GM19452 (cell line): ENCODE results near the gene MSRB1.
"Not testable (repeated sequence)": the region's sequence is repeated elsewhere in the genome, so short reads cannot be mapped to it uniquely, and the experiment has no call there.

Source experiments
- ATAC-seq: cut with Tn5 transposase; IDR thresholded peaks from one replicate; pipeline ENCODE4 v1.9.1; 2021; ENCODE audit not compliant: unreplicated experiment

Gene MSRB1

DNA sequence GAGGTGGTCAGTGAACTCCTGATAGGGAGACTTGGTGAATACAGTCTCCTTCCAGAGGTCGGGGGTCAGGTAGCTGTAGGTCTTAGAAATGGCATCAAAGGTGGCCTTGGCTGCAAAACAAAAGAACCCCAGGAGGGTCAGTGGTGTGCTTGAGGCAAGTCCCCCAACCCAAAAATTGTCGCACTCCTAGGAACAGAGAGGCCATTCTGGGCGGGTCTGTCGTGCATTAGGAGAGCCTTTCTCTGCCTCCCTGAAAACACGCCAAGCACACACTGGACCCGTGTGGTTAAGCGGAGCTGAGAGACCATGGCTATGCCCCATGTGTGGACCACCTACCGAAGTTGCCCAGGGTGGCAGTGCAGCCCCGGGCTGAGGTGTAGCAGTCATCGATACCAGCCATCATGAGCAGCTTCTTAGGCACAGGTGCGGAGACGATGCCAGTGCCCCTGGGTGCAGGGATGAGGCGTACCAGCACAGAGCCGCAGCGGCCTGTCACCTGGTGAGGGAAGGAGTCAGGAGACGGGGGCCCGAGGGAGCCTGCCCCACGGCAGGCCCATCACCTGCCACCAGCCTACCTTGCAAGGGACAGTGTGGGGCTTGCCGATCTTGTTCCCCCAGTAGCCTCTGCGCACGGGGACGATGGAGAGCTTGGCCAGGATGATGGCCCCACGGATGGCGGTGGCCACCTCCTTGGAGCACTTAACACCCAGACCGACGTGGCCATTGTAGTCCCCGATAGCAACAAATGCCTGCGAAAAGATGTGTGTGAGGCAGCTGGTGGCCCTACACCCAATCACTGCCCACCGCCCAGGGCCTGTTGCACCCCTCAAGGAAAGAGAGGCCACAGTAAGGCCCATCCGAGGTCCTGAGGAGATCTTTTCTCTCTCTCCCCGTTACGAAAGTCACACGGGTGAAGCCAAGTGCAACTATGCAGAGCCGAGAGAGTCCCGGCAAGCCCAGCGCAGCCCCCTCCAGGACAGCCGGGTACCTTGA is 19.5 kb upstream of the MSRB1 start:
- ATAC-seq, result not testable (repeated sequence)

DNA sequence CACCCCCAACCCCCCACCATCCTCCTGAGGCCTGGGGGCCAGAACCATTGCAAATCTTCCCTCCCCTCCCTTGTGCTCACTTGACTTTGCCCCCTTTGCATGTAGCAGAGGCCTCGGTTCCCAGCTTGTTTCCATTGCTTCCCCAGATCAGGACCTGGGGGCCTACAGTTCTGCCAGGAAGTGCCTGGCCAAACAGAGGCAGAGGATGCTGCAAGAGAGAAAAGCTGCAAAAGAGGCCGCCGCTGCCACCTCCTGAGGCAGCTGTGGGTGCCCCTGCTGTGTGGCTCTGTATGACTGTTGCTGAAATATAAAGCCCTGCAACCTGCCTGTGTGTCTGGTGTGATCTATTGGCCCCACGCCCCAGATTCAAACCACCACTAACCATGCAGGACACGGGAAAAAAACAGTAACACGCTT is 18.7 kb upstream of the MSRB1 start:
- ATAC-seq, result no peak

DNA sequence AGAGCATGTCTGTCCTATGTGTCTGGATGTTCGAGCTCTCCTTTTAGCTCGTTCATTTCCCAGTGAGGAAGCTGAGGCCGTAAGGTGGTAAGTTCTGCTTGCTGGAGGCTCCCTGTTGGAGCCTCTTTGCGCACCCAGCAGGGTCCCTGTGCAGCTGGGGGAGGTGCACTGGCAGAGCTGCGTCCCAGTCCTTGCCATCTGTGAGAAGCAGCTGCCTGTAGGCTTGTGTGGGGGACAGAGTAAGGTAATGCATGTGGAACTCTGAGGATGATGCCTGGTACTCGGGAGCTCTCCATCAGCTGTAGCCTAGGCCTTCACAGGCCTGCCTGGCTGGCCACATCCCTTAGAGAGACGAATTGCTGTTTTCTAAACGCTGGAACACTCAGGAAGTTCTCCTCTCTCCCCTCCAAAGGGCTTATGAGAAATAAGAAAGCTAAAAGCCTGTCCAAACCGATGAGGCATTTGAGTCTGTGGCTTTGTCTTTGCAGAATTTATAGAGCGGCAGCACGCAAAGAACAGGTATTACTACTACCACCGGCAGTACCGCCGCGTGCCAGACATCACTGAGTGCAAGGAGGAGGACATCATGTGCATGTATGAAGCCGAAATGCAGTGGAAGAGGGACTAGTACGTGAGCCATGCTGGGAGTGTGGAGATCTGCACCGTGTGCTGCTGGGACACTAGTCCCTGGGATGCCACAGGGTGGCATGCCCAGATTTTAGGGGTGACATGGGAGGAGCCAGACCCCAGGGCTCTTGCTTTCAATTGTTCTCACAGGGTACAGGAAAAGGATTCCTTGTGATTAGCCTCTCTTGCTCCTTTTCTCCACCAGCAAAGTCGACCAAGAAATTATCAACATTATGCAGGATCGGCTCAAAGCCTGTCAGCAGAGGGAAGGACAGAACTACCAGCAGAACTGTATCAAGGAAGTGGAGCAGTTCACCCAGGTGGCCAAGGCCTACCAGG is 17.9 kb upstream of the MSRB1 start:
- no peak for ATAC-seq

DNA sequence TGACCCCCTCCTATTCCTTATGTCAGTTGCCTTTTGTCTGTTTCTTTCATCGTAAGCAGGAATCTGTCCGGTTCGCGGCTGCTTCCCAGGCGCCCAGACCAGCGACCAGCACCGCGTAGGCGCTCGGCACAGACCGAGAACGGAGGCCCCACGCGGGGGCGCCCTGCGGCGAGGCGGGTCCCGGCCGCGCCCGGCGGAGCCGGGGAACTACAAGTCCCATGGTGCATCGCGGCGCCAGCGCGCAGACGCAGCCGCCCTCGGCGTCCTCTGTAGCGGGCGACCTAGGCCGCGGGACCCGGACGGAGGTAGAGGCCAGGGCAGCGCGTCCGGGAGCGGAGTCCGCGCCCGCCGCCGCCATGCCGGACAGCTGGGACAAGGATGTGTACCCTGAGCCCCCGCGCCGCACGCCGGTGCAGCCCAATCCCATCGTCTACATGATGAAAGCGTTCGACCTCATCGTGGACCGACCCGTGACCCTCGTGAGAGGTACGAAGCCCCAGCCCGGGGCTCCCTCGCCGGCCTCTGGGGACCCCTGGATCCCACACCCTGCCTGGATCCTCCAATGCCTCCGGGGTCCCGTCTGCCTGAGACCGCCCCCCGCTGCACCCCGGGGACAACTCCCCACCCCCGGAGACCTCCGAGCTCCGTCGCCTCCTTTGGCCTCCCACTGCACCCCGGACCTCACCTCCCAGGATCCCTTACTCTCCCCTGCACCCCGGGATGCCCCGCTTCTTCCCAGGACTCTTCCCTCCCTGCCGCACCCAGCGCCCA is 16.5 kb upstream of the MSRB1 start, which contains the start of gene NDUFB10:
NDUFB10 (plus strand) TSS at position 270 of the 771 bp plus-strand sequence; CDS start at position 357, 87 bp downstream.
- peak; percentile 71 for ATAC-seq

DNA sequence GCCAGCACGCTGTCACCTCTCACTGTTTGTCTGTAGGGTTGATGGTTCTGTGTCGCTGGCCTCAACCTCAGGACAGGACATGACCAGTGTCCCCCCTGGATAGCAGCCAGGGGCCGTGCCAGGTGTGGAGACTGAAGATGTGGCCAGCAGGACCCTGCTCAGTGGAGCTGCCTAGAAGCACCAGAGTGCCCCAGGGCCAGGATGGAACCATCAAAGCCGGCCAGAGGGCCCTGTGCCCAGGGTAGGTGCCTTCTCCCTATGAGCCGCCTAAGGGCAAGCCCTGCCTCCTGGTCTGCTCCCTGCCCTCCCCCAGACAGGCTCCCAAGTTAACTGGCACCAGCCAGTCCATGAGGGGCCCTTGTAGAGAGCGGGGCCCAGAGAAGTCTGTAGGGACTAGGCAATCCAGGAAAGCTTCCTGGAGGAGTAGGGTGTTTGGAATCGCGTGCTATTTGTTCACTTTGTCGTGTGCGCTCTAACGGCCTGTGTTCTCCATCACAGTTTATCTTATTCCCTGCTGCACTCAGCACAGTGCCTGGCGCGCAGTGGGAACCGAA is 15.8 kb upstream of the MSRB1 start:
- ATAC-seq, result peak; percentile 14

DNA sequence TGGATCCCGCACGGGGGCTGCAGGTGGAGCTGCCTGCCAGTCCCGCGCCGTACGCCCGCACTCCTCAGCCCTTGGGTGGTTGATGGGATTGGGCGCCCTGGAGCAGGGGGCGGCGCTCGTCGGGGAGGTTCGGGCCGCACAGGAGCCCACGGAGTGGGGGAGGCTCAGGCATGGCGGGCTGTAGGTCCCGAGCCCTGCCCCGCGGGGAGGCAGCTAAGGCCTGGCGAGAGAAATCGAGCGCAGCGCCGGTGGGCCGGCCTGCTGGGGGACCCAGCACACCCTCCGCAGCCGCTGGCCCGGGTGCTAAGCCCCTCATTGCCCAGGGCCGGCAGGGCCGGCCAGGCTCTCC is 15.1 kb upstream of the MSRB1 start:
- not testable (repeated sequence) for ATAC-seq

DNA sequence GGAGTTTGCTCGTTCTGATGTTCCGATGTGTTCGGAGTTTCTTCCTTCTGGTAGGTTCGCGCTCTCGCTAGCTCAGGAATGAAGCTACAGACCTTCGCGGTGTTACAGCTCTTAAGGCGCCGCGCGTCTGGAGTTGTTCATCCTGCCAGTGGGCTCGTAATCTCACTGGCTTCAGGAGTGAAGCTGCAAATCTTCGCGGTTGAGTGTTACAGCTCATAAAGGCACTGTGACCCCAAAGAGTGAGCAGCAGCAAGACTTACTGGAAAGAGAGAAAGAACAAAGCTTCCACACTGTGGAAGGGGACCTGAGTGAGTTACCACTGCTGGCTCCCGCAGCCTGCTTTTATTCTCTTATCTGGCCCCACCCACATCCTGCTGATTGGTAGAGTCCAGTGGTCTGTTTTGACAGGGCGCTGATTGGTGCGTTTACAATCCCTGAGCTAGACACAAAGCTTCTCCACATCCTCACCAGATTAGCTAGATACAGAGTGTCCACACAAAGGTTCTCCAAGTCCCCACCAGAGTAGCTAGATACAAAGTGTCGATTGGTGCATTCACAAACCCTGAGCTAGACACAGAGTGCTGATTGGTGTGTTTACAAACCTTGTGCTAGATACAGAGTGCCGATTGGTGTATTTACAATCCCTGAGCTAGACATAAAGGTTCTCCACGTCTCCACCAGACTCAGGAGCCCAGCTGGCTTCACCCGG is 14.6 kb upstream of the MSRB1 start:
- ATAC-seq, result not testable (repeated sequence)

DNA sequence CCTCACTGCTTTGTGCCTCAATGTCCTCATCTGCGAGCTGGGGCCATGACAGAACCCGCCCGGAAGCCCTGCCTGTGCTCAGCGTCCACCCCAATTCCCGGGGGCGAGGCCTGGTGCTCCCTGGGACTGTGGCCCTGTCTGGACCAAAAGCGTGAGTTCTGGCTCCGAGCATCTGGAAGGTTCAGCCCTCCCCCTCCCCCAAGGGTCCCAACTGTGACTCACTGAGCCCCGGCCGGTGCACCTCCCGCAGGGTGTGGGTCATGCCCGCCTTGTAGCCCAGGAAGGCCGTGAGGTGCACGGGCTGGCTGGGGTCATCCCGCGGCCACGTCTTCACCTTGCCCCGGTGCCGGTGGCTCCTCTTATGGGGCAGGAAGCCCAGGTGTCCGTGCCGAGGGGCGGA is 10.7 kb upstream of the MSRB1 start:
- ATAC-seq, result no peak

DNA sequence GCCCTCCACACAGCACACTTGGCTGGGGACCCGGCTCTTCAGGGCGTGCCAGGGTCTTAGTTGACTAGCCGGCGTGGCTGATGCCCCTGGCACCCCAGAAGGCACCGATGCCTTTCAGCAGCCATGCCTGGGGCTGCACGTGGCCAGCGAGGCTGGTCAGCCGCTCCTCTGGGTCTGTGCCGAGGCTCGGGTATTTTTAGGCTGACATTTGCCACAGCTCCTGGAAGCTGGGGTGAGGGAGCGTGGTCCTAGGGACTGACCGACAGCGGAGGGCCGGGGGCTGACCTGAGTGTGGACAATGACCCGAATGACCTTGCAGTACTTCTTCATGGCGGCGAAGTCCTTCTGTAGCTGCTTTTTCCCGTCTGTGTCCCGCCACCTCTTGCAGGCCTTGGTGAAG is 7.6 kb upstream of the MSRB1 start:
- no peak for ATAC-seq

DNA sequence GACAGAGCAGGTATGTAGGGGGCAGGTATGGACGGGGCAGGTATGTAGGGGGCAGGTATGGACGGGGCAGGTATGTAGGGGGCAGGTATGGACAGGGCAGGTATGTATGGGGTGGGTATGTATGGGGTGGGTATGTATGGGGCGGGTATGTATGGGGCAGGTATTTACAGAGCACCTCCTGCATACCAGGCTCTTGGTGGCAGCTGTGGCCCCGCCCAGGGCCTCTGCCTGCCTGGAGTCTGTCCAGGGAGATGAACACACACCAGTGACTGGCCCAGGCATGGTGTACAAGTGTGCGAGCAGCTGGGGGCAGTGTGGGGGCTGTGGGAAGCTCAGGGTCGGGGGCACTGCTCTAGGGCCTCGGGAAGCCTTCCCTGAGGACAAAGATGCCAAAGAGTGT is 7.0 kb upstream of the MSRB1 start:
- ATAC-seq, result no peak

DNA sequence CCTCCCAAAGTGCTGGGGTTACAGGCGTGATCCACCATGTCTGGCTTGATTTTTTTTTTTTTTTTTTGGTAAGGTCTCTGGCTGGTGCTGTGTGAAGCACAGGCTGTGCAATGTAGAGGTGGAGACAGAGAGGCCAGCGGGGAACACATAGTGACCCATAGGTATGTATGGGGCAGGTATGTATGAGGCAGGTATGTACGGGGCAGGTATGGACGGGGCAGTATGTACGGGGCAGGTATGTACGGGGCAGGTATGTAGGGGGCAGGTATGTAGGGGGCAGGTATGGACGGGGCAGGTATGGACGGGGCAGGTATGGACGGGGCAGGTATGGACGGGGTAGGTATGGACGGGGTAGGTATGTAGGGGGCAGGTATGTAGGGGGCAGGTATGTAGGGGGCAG is 6.5 kb upstream of the MSRB1 start:
- no peak for ATAC-seq

DNA sequence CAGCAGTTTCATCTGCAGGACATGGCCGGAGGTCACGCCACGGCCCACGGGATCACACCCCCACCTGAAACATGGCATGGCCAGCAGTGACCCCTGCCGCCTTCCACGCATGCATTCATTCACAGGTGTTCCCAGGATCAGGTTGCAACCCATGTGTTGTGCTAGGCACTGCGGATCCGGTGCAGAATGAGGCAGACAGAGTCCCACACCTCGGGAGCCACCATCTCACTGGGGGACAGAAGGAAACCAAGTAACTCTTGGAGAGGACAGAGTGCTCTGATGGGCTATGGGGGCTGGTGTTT is 4.3 kb upstream of the MSRB1 start:
- no peak for ATAC-seq

DNA sequence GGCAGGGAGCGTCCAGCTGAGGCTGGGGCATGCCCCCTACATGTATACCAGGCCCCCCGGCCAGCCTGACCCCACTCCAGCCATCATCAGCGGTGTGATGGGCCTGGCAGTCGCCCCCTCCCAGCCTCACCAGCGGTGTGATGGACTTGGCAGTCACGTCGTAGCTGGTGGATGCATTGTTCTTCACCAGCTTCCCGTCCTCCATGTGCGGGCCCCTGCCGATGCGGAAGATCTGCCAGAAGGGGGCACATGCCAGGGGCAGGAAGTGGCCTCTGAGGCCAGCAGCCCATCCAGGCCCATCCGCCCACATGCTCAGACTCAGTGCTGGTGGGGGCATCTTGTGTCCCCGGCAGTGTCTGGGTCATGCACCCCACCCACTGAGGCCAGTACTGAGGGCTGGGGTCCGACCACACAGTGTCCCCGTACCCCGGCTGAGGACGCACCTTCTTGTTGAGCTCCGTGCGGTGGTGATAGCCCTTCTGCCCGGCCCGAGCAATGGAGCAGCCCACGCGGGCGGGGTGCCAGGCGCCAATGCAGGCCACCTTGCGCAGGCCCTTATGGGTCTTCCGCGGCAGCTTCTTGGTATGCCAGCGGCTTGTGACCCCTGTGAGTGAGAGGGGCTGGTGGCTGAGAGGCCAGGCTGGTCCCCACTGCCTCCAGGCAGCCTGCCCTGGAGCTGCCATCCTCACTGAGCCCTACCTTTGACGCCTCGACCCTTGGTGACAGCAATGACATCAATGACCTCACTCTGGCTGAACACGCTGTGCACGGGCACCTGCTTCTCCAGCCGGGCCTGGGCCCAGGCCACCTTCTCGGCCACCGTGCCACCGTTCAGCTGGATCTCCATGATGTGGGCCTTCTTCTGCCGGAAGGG is 3.7 kb upstream of the MSRB1 start:
- ATAC-seq, result no peak

DNA sequence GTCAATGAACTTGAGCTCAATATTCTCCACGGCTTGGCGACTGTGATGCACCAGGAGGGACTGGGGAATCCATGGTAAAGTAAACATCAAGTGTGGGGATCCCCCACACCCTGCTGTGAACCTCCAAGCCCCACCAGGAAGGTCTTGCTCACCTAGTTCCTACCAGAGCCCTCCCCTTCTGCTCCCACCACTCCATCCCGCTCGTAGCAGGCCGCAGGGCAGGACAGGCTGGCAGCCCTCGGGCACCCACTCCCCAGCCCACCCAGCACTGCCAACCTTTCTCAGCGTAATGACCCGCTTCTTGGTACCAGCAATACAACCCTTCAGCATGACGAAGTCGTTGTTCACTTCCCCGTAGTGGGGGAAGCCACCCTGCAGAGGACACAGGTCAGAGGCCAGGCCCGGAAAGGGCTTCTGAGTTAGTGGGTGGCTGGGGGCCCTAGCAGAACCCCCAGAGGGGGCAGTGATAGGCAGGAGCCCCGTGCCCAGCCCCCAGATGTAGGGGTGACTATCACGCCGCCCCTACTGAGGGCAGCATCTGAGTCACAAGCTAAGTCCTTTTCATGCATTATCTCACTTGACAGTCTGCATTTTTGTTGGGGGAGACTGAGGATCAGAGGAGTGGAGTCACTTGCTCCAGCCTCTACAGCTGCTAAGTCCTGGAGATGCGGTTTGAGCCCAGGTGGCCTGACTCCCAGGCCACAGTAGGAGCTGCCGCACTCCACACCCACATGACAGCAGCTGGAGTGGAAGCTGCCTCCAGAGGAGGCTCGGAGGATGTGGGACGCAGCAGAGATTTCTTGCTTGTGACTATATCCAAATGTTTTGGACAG is 2.8 kb upstream of the MSRB1 start:
- no peak for ATAC-seq

DNA sequence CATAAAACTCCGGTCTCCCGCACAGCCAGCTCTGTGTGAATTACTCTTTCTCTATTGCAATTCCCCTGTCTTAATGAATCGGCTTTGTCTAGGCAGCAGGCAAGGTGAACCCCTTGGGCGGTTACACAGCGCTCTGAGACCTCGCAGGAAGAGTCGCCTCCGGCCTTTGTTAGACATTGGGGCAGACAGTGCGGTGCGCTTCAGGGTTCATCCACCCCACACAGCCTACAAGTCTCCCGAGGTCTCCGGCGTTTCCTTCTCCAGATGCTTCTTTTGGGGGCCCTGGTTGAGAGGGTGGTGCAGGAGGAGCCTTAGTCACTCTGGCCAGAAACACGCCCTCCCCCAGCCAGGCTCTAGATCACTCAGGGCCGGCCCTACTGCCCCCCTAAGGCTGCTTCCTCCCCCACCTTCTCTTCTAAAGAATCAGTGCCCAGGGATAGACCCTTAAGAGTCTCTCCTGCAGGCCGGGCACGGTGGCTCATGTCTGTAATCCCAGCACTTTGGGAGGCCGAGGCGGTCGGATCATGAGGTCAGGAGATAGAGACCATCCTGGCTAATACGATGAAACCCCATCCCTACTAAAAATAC is 1.7 kb upstream of the MSRB1 start:
- no peak for ATAC-seq

DNA sequence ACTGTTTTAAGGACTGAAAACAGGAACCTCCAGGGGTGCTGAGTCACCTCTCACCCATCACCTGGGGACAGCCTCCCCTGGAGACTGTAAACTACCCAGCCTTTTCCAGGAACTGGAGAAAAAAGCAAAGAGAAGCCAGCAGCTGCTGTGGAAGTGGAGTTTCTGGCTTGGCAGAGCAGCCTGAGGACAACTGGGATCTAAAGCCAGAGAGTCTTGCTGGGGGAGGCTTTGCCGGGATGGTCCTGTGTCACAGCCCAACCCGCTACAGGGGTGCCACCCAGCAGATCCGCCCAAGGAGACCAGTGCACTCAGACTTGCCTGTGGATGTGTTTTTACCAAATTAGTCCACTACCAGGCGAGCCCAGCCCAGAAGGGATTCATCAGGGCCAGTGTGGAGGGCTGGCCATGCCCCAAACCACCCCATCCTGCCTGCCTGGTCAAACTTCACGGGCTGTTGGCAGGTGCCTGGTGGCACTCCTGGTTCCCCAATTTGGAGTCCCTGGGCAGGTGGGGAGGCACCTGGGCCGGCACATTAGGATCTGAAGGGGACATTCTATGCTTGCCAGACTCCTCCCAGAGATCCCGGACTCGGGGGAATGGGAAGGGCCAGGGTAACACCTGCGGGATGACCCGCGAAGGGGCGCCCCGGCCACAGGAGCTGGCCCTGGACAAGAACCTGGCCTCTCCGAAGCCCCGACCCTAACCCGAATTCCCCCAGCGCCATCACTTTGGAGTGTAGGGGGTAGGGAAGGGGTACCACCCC is 771 bp downstream of the MSRB1 start:
- ATAC-seq, result no peak
